ENCODE measurements around the gene FBXW4. TPM values are rescaled to one million over a fixed set of nuclear protein-coding genes. Genes with fewer than 3 reads are reported as not detected.

The FBXW4 gene
- total RNA-seq, 1 donor from 2014 or later, result 21.9 TPM

GRCh38 chr10:101666083-101666482 lies 28.9 kb downstream of the FBXW4 start:
- Mint-ChIP-seq H3K36me3 (ENCODE audit: low read depth, unreplicated experiment) (peaks cover 42% of the 10 kb centered on the region), H3K27ac (ENCODE audit: unreplicated experiment) (no peak overlapping the region), H3K4me1 (ENCODE audit: low read depth, unreplicated experiment) (no peaks in the 10 kb centered on the region), H3K9me3 (ENCODE audit: unreplicated experiment) (no peaks in the 10 kb centered on the region), H3K27me3 (ENCODE audit: low read depth, unreplicated experiment) (peaks cover 5% of the 10 kb centered on the region), H3K4me3 (ENCODE audit: unreplicated experiment) (no peak overlapping the region)
- no peak overlapping the region for H3K4me2 ChIP-seq (ENCODE audit: low read length)
- no peak overlapping the region for H3K27ac ChIP-seq (ENCODE audit: low read depth, low read length)
- TF ChIP-seq CTCF (IDR thresholded peaks at IDR 0.05; ENCODE audit: insufficient read depth, low read depth, low read length) (no peak), EZH2 (IDR thresholded peaks at IDR 0.05; ENCODE audit: insufficient read depth, low read length) (no peak)
- no peaks in the 10 kb centered on the region for H3K4me1 ChIP-seq (ENCODE audit: insufficient read depth, low read length)
- no peaks in the 10 kb centered on the region for H3K9me3 ChIP-seq (ENCODE audit: insufficient read depth, low read depth, low read length)
- no peak overlapping the region for H2AFZ ChIP-seq (ENCODE audit: low read depth, low read length)
- no peak overlapping the region for H3K9ac ChIP-seq (ENCODE audit: low read length)
- FAIRE-seq, result no peak
- H3K4me3 ChIP-seq (ENCODE audit: insufficient read depth, low read depth, low read length), result no peak overlapping the region
- H3K79me2 ChIP-seq (ENCODE audit: insufficient read depth, low read length), result no peaks in the 10 kb centered on the region
- H3K27me3 ChIP-seq (ENCODE audit: insufficient read depth, low read length), result no peaks in the 10 kb centered on the region
- no peak for DNase-seq (ENCODE audit: low read depth)
- peaks cover 22% of the 10 kb centered on the region for H4K20me1 ChIP-seq (ENCODE audit: insufficient read depth, low read length)
- peaks cover 8% of the 10 kb centered on the region for H3K36me3 ChIP-seq (ENCODE audit: insufficient read depth, low read length)

GRCh38 chr10:101663097-101663496 lies 31.9 kb downstream of the FBXW4 start:
- no peak overlapping the region for H3K4me3 Mint-ChIP-seq (ENCODE audit: unreplicated experiment)
- no peaks in the 10 kb centered on the region for H3K9me3 ChIP-seq (ENCODE audit: insufficient read depth, low read depth, low read length)
- H3K79me2 ChIP-seq (ENCODE audit: insufficient read depth, low read length), result no peaks in the 10 kb centered on the region
- no peak overlapping the region for H3K27ac Mint-ChIP-seq (ENCODE audit: unreplicated experiment)
- H3K9ac ChIP-seq (ENCODE audit: low read length), result no peak overlapping the region
- no peak overlapping the region for H3K27ac ChIP-seq (ENCODE audit: low read depth, low read length)
- no peak overlapping the region for H3K4me3 ChIP-seq (ENCODE audit: insufficient read depth, low read depth, low read length)
- no peak for TF ChIP-seq CTCF (IDR thresholded peaks at IDR 0.05; ENCODE audit: insufficient read depth, low read depth, low read length)
- no peak for TF ChIP-seq EZH2 (IDR thresholded peaks at IDR 0.05; ENCODE audit: insufficient read depth, low read length)
- H3K27me3 Mint-ChIP-seq (ENCODE audit: low read depth, unreplicated experiment), result peaks cover 5% of the 10 kb centered on the region
- no peak overlapping the region for H2AFZ ChIP-seq (ENCODE audit: low read depth, low read length)
- no peaks in the 10 kb centered on the region for H3K27me3 ChIP-seq (ENCODE audit: insufficient read depth, low read length)
- DNase-seq (ENCODE audit: low read depth), result no peak
- no peak for FAIRE-seq
- peaks cover 13% of the 10 kb centered on the region for H4K20me1 ChIP-seq (ENCODE audit: insufficient read depth, low read length)
- peaks cover 7% of the 10 kb centered on the region for H3K36me3 ChIP-seq (ENCODE audit: insufficient read depth, low read length)
- H3K4me1 ChIP-seq (ENCODE audit: insufficient read depth, low read length), result no peaks in the 10 kb centered on the region
- no peaks in the 10 kb centered on the region for H3K4me1 Mint-ChIP-seq (ENCODE audit: low read depth, unreplicated experiment)
- H3K36me3 Mint-ChIP-seq (ENCODE audit: low read depth, unreplicated experiment), result peaks cover 43% of the 10 kb centered on the region
- no peak overlapping the region for H3K4me2 ChIP-seq (ENCODE audit: low read length)
- no peaks in the 10 kb centered on the region for H3K9me3 Mint-ChIP-seq (ENCODE audit: unreplicated experiment)

GRCh38 chr10:101660256-101660655 lies 34.7 kb downstream of the FBXW4 start:
- no peak for DNase-seq (ENCODE audit: low read depth)
- no peak for FAIRE-seq
- Histone ChIP-seq H2AFZ (ENCODE audit: low read depth, low read length) (no peak overlapping the region), H3K79me2 (ENCODE audit: insufficient read depth, low read length) (no peaks in the 10 kb centered on the region), H3K27ac (ENCODE audit: low read depth, low read length) (no peak overlapping the region), H3K9ac (ENCODE audit: low read length) (no peak overlapping the region), H4K20me1 (ENCODE audit: insufficient read depth, low read length) (peaks cover 12% of the 10 kb centered on the region), H3K4me1 (ENCODE audit: insufficient read depth, low read length) (no peaks in the 10 kb centered on the region), H3K9me3 (ENCODE audit: insufficient read depth, low read depth, low read length) (no peaks in the 10 kb centered on the region), H3K4me2 (ENCODE audit: low read length) (no peak overlapping the region), H3K36me3 (ENCODE audit: insufficient read depth, low read length) (peaks cover 11% of the 10 kb centered on the region), H3K27me3 (ENCODE audit: insufficient read depth, low read length) (no peaks in the 10 kb centered on the region), H3K4me3 (ENCODE audit: insufficient read depth, low read depth, low read length) (no peak overlapping the region)
- Mint-ChIP-seq H3K27ac (ENCODE audit: unreplicated experiment) (no peak overlapping the region), H3K4me3 (ENCODE audit: unreplicated experiment) (no peak overlapping the region), H3K9me3 (ENCODE audit: unreplicated experiment) (no peaks in the 10 kb centered on the region), H3K27me3 (ENCODE audit: low read depth, unreplicated experiment) (peaks cover 5% of the 10 kb centered on the region), H3K4me1 (ENCODE audit: low read depth, unreplicated experiment) (no peaks in the 10 kb centered on the region), H3K36me3 (ENCODE audit: low read depth, unreplicated experiment) (peaks cover 38% of the 10 kb centered on the region)
- TF ChIP-seq EZH2 (IDR thresholded peaks at IDR 0.05; ENCODE audit: insufficient read depth, low read length) (no peak), CTCF (IDR thresholded peaks at IDR 0.05; ENCODE audit: insufficient read depth, low read depth, low read length) (no peak)

All from astrocyte (in vitro differentiated cells and primary cell).